Testis (tissue), 3 donors: Measurements from ENCODE around the gene SERPINB10. TPM values are rescaled to one million over a fixed set of nuclear protein-coding genes. Genes with fewer than 3 reads are reported as not detected.

Source experiments
- DNase-seq: peaks from one replicate; pipeline ENCODE4 v3.0.0-alpha.2; 2019
- H3K27ac ChIP-seq, 2 donors: fragments of 200-600 bp; sonication (generic); one replicate each; pipeline ENCODE4 v1.5.1; 2019
- H3K27me3 ChIP-seq: fragments of 200-600 bp; sonication (generic); one replicate; pipeline ENCODE4 v1.5.1; 2019
- H3K36me3 ChIP-seq: fragments of 200-600 bp; sonication (generic); one replicate; pipeline ENCODE4 v1.5.1; 2017; ENCODE audit warnings: low read depth; ENCODE audit errors: missing control alignments
- H3K4me1 ChIP-seq: fragments of 200-600 bp; sonication (generic); one replicate; pipeline ENCODE4 v1.5.1; 2019
- H3K4me3 ChIP-seq, 2 donors: fragments of 200-600 bp; sonication (generic); one replicate each; pipeline ENCODE4 v1.5.1; 2017 to 2019
- H3K9me3 ChIP-seq: fragments of 200-600 bp; sonication (generic); one replicate; pipeline ENCODE4 v1.5.1; 2017
- CTCF ChIP-seq, 3 experiments: fragments of 450-650 bp in 2 of 3; fragments of 200-600 bp in 1 of 3; sonication (generic) in 1 of 3; IDR thresholded peaks; one replicate each; pipeline ENCODE4 v1.5.1; 2016 to 2019; ENCODE audit warnings: antibody characterized with exemption in 3 of 3, mild to moderate bottlenecking in 2 of 3, moderate library complexity in 1 of 3
- POLR2A ChIP-seq: fragments of 450-650 bp; IDR thresholded peaks from one replicate; pipeline ENCODE4 v1.6.1; 2017; ENCODE audit warnings: antibody characterized with exemption, mild to moderate bottlenecking, moderate library complexity
- WGBS, 2 donors: methylation state at CpG; one replicate each; pipeline ENCODE4 v1.1.5; 2018; 5-methylcytosine and 5-hydroxymethylcytosine counted together
- intact Hi-C: fragments of 100-400 bp; cut with DNase I; formaldehyde crosslinking; loops from one replicate; pipeline ENCODE4 v1.15.1; 2023; ENCODE audit warnings: low total_unique reads
- polyA plus RNA-seq: library from polyadenylated mRNA; stranded (reverse); fragments of 350-450 nt; fragmentation: Illumina TruSeq; extraction: RNeasy Lipid Tissue Mini Kit (QIAGEN cat#74804); gene quantifications from one replicate; pipeline ENCODE4 v1.2.3, GENCODE V29; 2014; ENCODE audit warnings: low read depth, low replicate concordance; ENCODE audit not compliant: insufficient read depth
- total RNA-seq, 2 donors: library from RNA; depleted of rRNA; stranded (reverse); fragments of >200 nt; gene quantifications; one replicate each; pipeline ENCODE4 v1.2.3, GENCODE V29; 2016

The SERPINB10 gene
- total and polyA plus RNA-seq, 3 donors from 2014 or later, result not detected

GRCh38 chr18:63867368-63868125, 40.2 kb upstream of the SERPINB10 start:
- Histone ChIP-seq H3K36me3 (no peaks in the 10 kb centered on the region), H3K27me3 (no peaks in the 10 kb centered on the region), H3K4me1 (no peaks in the 10 kb centered on the region), H3K27ac (no peak overlapping the region), H3K9me3 (no peaks in the 10 kb centered on the region), H3K4me3 (no peak overlapping the region)
- intact Hi-C loops, result no loop called here
- DNase-seq, result no peak
- no peak for TF ChIP-seq CTCF (IDR thresholded peaks at IDR 0.05)
- TF ChIP-seq POLR2A, result no peak
- 77 to 82% methylated on average over 3 of the region's 3 CpGs for WGBS, 2 donors

- H3K36me3 ChIP-seq, result no peaks in the 10 kb centered on the region
- no peaks in the 10 kb centered on the region for H3K4me1 ChIP-seq
- TF ChIP-seq POLR2A (no peak), CTCF (IDR thresholded peaks at IDR 0.05) (no peak)
- intact Hi-C loops, result no loop called here
- no peaks in the 10 kb centered on the region for H3K27me3 ChIP-seq
- DNase-seq, result no peak
- H3K27ac ChIP-seq, result no peak overlapping the region
- no peaks in the 10 kb centered on the region for H3K9me3 ChIP-seq
- 89 to 91% methylated on average over 9 of the region's 9 CpGs for WGBS, 2 donors
- H3K4me3 ChIP-seq, result no peak overlapping the region
Measured at GRCh38 chr18:63868546-63868945, 39.2 kb upstream of the SERPINB10 start.

GRCh38 chr18:63869374-63869773, 38.4 kb upstream of the SERPINB10 start:
- no peak for TF ChIP-seq CTCF (IDR thresholded peaks at IDR 0.05)
- TF ChIP-seq POLR2A, result no peak
- DNase-seq, result no peak
- 80 to 89% methylated on average over 9 of the region's 9 CpGs for WGBS, 2 donors
- intact Hi-C loops, result no loop called here
- H3K27me3 ChIP-seq, result no peaks in the 10 kb centered on the region
- no peak overlapping the region for H3K4me3 ChIP-seq
- no peaks in the 10 kb centered on the region for H3K9me3 ChIP-seq
- no peak overlapping the region for H3K27ac ChIP-seq
- H3K4me1 ChIP-seq, result no peaks in the 10 kb centered on the region
- H3K36me3 ChIP-seq, result no peaks in the 10 kb centered on the region

GRCh38 chr18:63869851-63870250, 37.9 kb upstream of the SERPINB10 start:
- Histone ChIP-seq H3K4me1 (no peaks in the 10 kb centered on the region), H3K36me3 (no peaks in the 10 kb centered on the region), H3K9me3 (no peaks in the 10 kb centered on the region), H3K4me3 (no peak overlapping the region), H3K27ac (no peak overlapping the region), H3K27me3 (no peaks in the 10 kb centered on the region)
- intact Hi-C loops, result no loop called here
- 88 to 89% methylated on average over 3 of the region's 3 CpGs for WGBS, 2 donors
- no peak for DNase-seq
- TF ChIP-seq CTCF (IDR thresholded peaks at IDR 0.05), result no peak
- TF ChIP-seq POLR2A, result no peak

- Histone ChIP-seq H3K27me3 (no peaks in the 10 kb centered on the region), H3K36me3 (no peaks in the 10 kb centered on the region), H3K27ac (no peak overlapping the region), H3K9me3 (no peaks in the 10 kb centered on the region), H3K4me1 (no peaks in the 10 kb centered on the region), H3K4me3 (no peak overlapping the region)
- no peak for DNase-seq
- intact Hi-C loops, result no loop called here
- 52 to 63% methylated on average over 1 of the region's 1 CpG for WGBS, 2 donors
- TF ChIP-seq CTCF (IDR thresholded peaks at IDR 0.05), result no peak
Measured at GRCh38 chr18:63871836-63872235, 35.9 kb upstream of the SERPINB10 start.
